ENCODE data around the gene EI24.
"Not testable (repeated sequence)": the region's sequence is repeated elsewhere in the genome, so short reads cannot be mapped to it uniquely, and the experiment has no call there.

The EI24 gene

DNA sequence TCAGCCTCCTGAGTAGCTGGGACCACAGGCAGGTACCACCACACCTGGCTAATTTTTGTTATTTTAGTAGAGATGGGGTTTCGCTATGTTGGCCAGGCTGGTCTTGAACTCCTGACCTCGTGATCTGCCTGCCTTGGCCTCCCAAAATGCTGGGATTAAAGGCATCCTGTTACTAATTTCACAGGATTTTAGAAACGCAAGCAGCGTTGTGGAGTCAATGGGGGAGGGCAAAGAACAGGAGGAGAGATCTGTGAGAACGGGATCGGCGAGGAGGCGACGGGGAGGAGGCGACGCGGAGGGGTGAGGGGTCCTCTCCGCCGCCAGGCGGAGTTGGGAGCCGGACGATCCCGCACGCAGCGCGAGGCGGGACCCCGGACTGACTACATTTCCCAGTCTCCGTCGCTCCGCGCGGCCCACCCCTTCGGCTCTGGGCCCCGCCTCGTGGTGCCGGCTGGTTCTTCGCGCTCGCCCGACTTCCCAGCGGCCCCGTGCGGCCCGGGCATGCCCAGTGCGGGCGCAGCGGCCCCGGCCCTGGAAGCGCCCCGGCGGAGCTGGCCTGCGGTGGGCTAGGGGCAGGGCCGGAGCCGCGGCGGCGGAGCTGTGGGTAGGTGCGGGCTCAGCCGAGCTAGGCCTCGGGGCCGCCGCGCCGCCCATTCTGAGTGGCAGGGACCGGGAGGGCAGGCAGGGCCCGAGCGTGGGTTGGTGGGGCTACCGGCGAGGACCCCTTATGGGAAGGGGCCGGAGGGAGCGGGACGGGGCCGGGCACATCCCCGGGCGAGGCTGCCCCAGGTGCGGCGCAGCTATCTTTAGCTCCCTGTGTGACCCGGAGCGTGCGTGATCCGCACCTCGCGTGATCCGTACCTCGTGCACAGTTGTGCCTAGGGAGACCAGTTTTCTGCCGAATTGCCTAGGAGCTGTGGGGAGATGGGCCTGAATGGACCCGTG lies at the start of gene EI24:
Gene EI24 (plus strand): TSS at position 508 of the 945 bp plus-strand sequence. CDS start 3,051 bp downstream, outside the sequence.
- in situ Hi-C loops (cut with MboI; ENCODE audit: low sequenced_read_pairs): no loop called here

- in situ Hi-C loops (cut with MboI; ENCODE audit: low sequenced_read_pairs): no loop called here
These were observed 49.1 kb upstream of the EI24 start for GRCh38 chr11:125519860-125520834.

- in situ Hi-C loops (cut with MboI; ENCODE audit: low sequenced_read_pairs): no loop called here
These were observed 44.0 kb upstream of the EI24 start for GRCh38 chr11:125525303-125525702.

DNA sequence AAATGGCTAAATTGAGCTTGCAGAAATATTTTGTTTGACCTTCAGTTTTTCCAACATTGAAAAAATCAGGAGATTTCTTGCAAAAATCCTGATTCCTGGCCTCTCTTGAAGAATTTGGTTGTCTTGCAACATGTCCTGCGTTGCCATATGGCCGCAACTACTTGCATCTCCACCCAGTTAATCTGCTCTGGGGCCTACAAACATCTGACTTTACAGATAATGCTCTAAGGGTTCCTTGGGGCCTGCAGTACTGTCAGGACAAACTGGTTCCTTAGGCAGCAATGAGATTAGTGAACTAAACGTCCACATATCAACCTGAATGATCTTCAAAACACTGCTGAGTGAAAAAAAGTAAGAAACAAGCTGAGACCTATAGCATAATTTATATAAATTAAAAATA lies 36.6 kb upstream of the EI24 start:
- in situ Hi-C loops (cut with MboI; ENCODE audit: low sequenced_read_pairs): no loop called here

DNA sequence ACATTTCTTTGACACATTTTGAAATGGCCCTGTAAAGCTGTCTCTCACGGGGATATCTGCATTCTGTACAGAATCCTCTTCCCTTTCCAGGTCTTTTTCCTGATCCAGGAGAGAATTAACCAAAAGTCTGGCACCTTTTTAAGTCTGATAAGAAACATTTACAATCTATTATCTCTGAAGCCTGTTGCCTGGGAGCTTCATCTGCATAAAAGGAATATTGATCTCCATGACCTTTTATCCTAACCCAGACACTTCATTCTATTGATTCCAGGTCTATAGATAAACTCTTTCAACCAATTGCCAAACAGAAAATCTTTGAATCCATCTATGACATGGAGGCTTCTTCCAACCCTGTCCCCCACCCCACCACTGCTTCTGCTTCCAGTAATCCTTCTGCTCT lies 33.7 kb upstream of the EI24 start:
- in situ Hi-C loops (cut with MboI; ENCODE audit: low sequenced_read_pairs): no loop called here

DNA sequence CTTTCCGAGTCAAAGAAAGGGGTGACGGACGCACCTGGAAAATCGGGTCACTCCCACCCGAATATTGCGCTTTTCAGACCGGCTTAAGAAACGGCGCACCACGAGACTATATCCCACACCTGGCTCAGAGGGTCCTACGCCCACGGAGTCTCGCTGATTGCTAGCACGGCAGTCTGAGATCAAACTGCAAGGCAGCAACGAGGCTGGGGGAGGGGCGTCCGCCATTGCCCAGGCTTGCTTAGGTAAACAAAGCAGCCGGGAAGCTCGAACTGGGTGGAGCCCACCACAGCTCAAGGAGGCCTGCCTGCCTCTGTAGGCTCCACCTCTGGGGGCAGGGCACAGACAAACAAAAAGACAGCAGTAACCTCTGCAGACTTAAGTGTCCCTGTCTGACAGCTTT lies 32.4 kb upstream of the EI24 start:
- in situ Hi-C loops (cut with MboI; ENCODE audit: low sequenced_read_pairs): not testable (repeated sequence)

DNA sequence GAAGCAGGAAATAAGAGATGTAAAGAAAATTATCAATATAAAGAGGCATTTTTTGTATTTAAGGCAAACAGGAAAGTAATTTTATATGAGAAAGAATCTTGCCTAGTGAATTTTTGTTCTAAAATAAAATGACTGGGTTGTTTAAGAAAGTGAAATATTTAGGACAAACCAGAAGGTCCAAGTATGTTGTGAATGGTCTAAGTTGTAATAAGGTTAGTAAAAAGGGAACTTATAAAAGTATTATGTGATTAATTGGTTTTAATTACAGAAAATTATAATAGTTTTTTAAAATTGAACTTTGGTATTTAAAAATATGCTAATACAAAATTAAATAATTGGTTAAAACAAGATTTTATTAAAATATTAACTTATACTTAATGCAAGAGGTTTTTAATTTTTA lies 26.6 kb upstream of the EI24 start:
- in situ Hi-C loops (cut with MboI; ENCODE audit: low sequenced_read_pairs): no loop called here

DNA sequence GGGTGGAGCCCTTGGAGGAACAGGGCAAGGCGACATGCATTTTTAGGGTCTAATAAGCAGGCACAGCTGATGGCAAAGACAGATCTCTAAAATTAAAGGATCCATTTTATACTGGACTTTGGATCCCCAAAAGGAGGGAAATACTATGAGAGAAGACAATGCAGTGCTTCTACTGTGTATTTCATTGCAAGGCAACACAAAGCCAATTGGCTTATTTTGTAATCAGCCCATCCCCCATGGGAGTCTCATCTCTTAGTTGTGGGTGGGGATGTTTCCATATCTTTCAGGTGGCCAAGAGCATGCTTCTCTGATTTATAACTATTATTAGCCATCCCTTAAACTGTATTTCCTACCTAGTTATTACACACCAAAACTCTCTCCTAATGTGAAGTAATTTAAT lies 18.5 kb upstream of the EI24 start:
- in situ Hi-C loops (cut with MboI; ENCODE audit: low sequenced_read_pairs): no loop called here

GRCh38 chr11:125551835-125552342 lies 17.4 kb upstream of the EI24 start:
- in situ Hi-C loops (cut with MboI; ENCODE audit: low sequenced_read_pairs): no loop called here

- in situ Hi-C loops (cut with MboI; ENCODE audit: low sequenced_read_pairs): no loop called here
These were observed 16.4 kb upstream of the EI24 start for GRCh38 chr11:125552927-125553326.

DNA sequence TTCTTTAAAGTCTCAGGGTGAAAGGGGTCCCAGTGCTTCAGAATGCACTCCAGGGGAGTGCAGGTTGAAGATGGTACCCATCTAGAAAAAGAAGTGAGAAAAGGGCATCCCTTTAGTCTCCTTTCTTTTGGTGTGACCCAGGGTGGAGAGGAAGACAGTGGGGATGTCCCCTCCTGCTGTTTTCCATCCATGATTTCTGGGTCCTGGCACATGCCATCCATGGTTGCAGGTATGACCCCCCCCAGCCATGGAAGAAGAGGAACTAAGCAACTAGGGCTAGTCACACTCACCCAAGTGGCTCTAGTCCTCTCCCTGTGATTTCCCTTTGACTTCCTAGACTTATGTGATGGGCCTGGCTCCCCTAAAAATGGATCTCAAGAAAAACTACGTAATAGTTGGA lies 15.9 kb upstream of the EI24 start:
- in situ Hi-C loops (cut with MboI; ENCODE audit: low sequenced_read_pairs): no loop called here

GRCh38 chr11:125554038-125554437 lies 15.2 kb upstream of the EI24 start:
- in situ Hi-C loops (cut with MboI; ENCODE audit: low sequenced_read_pairs): no loop called here

DNA sequence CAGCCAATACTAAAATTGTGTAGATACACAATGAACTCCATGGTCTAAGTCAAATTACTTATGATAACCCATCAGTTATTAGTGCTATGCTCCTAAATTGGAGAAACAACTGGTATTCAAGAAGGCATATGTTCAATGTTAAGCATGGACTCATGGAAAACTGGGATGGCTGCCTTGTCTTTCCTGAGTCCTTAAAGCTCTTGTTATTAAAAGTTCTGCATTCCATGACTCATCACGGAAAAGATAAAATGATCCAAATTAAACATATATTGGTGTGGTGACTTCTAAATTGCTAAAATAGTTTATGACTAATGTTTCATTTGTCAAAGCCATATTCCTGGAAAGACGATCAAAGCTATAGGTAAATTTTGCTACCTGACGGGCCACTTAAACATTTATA lies 9.4 kb upstream of the EI24 start:
- in situ Hi-C loops (cut with MboI; ENCODE audit: low sequenced_read_pairs): no loop called here

GRCh38 chr11:125561924-125562323 lies 7.4 kb upstream of the EI24 start:
- in situ Hi-C loops (cut with MboI; ENCODE audit: low sequenced_read_pairs): no loop called here

DNA sequence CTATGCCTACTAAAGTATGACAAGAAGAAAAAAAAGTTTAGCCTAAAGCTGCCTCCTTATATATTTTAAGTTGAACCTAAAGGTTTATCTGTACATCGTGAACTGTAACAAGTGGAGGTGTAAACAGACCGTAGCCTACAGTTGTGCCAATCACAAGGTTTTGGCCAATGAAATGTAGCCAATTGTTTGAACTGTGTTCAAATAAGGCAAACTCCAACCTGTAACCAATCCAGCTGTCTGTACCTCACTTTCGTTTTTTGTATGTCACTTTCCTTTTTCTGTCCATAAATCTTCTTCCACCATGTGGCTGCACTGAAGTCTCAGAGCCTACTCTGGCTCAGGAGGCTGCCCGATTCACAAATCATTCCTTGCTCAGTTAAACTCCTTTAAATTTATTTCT lies 6.8 kb upstream of the EI24 start:
- in situ Hi-C loops (cut with MboI; ENCODE audit: low sequenced_read_pairs): no loop called here

- in situ Hi-C loops (cut with MboI; ENCODE audit: low sequenced_read_pairs): no loop called here
These were observed 4.9 kb upstream of the EI24 start for GRCh38 chr11:125564357-125564756.

DNA sequence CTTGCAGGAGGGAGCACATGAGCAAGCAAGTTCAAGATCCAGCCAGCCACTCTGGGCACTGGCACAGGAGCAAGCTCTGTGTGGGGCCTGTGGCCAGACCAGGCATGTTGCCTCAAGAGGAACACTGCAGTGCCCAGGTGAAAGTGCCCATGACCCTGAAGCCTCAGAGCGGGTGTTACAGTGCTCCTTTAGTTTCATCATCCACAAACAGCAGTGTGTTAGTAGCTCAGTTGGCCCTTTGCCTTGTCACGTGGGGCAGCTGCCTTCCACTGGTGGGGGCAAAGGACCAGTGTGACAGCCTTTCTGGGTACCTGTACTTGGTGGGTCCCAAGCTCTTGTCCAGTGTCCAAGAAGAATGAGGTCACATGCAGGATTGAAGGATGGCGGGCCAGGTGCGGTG lies 3.0 kb upstream of the EI24 start:
- in situ Hi-C loops (cut with MboI; ENCODE audit: low sequenced_read_pairs): no loop called here

DNA sequence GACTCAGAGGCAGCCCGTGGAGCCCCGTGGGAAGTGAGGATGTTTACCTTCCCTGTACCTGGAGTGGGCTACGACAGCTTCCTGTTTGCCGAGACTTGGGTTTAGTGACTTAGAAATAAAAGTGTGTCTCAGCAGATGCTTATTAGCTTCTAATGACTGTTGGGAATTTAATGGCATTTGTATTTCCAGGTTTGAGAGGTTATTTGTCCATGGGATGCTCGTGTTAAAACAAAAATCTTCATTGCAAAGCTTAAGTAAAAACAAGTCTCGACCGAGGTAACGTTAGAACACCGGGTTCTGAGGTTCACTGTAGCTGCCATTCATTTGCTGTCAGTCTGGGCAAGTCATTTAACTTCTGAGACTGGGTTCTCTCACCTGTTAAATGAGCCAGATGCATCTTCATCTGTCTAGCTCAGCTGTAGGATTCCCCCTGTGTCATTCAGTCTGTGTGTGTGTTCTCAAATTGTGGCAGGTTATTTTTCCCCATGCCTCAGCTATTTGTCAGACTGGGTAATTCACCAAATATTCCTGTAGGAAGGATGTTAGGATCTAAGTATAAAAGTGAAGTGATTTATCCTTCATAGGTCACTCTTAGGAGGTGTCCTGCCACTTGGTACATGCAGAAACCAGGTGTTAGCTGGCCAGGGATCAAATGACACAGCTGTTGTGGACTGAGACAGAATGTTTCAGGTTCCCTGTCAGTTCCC lies 791 bp downstream of the EI24 start:
- in situ Hi-C loops (cut with MboI; ENCODE audit: low sequenced_read_pairs): no loop called here

GRCh38 chr11:125570952-125571351 lies 1.7 kb downstream of the EI24 start:
- in situ Hi-C loops (cut with MboI; ENCODE audit: low sequenced_read_pairs): no loop called here

DNA sequence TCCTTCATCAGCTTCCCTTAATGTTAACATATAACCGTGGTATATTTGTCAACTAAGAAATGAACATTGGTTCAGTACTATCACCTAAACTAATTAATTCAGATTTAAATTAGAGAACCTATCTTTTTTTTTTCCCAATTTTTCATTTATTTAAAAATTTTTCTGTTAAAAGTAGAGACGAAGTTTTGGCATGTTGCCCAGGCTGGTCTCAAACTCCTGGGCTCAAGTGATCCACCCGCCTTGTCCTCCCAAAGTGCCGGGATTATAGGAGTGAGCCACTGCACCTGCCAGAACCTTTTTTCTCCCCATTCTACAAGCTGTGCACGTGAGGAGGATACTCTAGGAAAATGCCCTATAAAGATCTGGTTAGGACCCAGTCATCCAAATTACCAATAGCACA lies 3.6 kb downstream of the EI24 start:
- in situ Hi-C loops (cut with MboI; ENCODE audit: low sequenced_read_pairs): no loop called here

DNA sequence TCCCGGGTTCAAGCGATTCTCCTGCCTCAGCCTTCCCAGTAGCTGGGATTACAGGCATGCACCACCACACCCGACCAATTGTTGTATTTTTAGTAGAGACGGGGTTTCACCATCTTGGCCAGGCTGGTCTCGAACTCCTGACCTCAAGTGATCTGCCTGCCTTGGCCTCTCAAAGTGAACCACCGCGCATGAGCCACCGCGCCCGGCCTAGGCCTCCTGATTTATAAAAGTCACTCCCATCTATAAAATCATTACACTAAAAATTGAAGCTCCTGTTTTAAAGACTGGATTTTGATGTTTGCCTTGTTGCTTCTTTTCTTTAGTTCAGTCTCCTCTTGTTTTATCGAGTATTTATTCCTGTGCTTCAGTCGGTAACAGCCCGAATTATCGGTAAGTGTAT lies 7.9 kb downstream of the EI24 start:
- in situ Hi-C loops (cut with MboI; ENCODE audit: low sequenced_read_pairs): not testable (repeated sequence)
